ENCODE measurements around the gene TMEM121B. TPM values are rescaled to one million over a fixed set of nuclear protein-coding genes. Genes with fewer than 3 reads are reported as not detected.

TMEM121B gene
- total and polyA plus RNA-seq, 2 experiments from 2014 or later: 2.0 to 7.2 TPM

DNA sequence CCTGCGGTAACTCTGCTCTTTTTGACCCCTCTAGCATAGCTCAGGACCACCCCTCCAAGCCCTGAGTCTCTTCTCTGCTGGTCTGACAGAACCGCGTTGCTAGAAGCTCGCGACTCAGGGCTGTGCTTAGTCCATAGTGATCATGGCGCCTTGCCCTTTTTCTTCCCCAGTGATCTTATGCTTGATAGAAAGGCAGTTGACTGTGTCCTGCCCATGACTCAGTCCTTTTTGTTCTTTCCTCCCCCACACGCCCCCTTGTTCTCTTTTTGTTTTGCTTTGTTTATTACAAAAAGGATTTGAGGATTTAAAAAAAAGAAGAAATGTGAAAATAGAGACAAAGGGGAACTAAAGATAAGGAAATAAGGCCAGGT is 18.9 kb downstream of the TMEM121B start:
- no peak overlapping the region for H3K27ac Mint-ChIP-seq
- no peak for DNase-seq (ENCODE audit: low spot score)
- no peaks in the 10 kb centered on the region for H3K9me2 ChIP-seq (ENCODE audit: insufficient read depth)
- no peaks in the 10 kb centered on the region; the same call in 2 of the 3 replicates for H3K9me3 Mint-ChIP-seq
- no peak overlapping the region for H2AFZ ChIP-seq
- no peaks in the 10 kb centered on the region for H3K4me1 ChIP-seq (ENCODE audit: insufficient read depth)
- H3K36me3 ChIP-seq (ENCODE audit: insufficient read depth): no peaks in the 10 kb centered on the region; the same call in 1 of the 2 replicates
- H3K4me1 Mint-ChIP-seq: no peaks in the 10 kb centered on the region; the same call in 1 of the 3 replicates
- no peaks in the 10 kb centered on the region for H3K27me3 ChIP-seq (ENCODE audit: insufficient read depth)
- peaks cover 14% of the 10 kb centered on the region; the same call in 2 of the 3 replicates for H3K36me3 Mint-ChIP-seq (ENCODE audit: low read depth)
- H3K27ac ChIP-seq (ENCODE audit: low read depth): no peak overlapping the region
- H3K4me3 ChIP-seq: no peak overlapping the region
- peaks cover 3% of the 10 kb centered on the region for H3K27me3 Mint-ChIP-seq (ENCODE audit: insufficient read depth, low read depth, poor library complexity)
- no peaks in the 10 kb centered on the region for H3K79me2 ChIP-seq (replicated peaks; ENCODE audit: insufficient read depth)
- H3F3A ChIP-seq (replicated peaks; ENCODE audit: low read depth): 0 out of 2 replicates have a peak, but pooled peaks cover 2% of the 10 kb centered on the region
- no peak overlapping the region for H3K4me2 ChIP-seq
- no peak for ATAC-seq
- H3K4me3 Mint-ChIP-seq: no peak overlapping the region
- H4K20me1 ChIP-seq (replicated peaks; ENCODE audit: insufficient read depth): 0 out of 2 replicates have a peak, but pooled peaks cover 3% of the 10 kb centered on the region
- TF ChIP-seq REST (IDR thresholded peaks at IDR 0.05; ENCODE audit: unreplicated experiment) (no peak), NANOG (IDR thresholded peaks at IDR 0.05; ENCODE audit: borderline replicate concordance) (no peak), ZNF114 (CRISPR knock-in tag; IDR thresholded peaks at IDR 0.05) (no peak), EZH2phosphoT487 (IDR thresholded peaks at IDR 0.05; ENCODE audit: unreplicated experiment) (no peak), CREB1 (CRISPR knock-in tag; IDR thresholded peaks at IDR 0.05; ENCODE audit: low read depth) (no peak), CTCF (conservative IDR thresholded peaks at IDR 0.05; ENCODE audit: low read depth in 2 of 2) (no peak), STAT1 (IDR thresholded peaks at IDR 0.05; ENCODE audit: unreplicated experiment) (no peak), ZNF331 (CRISPR knock-in tag; IDR thresholded peaks at IDR 0.05; ENCODE audit: low read depth) (no peak), POLR2AphosphoS5 (IDR thresholded peaks at IDR 0.05; ENCODE audit: low read depth) (no peak)
- TF ChIP-seq, protein P1, sequence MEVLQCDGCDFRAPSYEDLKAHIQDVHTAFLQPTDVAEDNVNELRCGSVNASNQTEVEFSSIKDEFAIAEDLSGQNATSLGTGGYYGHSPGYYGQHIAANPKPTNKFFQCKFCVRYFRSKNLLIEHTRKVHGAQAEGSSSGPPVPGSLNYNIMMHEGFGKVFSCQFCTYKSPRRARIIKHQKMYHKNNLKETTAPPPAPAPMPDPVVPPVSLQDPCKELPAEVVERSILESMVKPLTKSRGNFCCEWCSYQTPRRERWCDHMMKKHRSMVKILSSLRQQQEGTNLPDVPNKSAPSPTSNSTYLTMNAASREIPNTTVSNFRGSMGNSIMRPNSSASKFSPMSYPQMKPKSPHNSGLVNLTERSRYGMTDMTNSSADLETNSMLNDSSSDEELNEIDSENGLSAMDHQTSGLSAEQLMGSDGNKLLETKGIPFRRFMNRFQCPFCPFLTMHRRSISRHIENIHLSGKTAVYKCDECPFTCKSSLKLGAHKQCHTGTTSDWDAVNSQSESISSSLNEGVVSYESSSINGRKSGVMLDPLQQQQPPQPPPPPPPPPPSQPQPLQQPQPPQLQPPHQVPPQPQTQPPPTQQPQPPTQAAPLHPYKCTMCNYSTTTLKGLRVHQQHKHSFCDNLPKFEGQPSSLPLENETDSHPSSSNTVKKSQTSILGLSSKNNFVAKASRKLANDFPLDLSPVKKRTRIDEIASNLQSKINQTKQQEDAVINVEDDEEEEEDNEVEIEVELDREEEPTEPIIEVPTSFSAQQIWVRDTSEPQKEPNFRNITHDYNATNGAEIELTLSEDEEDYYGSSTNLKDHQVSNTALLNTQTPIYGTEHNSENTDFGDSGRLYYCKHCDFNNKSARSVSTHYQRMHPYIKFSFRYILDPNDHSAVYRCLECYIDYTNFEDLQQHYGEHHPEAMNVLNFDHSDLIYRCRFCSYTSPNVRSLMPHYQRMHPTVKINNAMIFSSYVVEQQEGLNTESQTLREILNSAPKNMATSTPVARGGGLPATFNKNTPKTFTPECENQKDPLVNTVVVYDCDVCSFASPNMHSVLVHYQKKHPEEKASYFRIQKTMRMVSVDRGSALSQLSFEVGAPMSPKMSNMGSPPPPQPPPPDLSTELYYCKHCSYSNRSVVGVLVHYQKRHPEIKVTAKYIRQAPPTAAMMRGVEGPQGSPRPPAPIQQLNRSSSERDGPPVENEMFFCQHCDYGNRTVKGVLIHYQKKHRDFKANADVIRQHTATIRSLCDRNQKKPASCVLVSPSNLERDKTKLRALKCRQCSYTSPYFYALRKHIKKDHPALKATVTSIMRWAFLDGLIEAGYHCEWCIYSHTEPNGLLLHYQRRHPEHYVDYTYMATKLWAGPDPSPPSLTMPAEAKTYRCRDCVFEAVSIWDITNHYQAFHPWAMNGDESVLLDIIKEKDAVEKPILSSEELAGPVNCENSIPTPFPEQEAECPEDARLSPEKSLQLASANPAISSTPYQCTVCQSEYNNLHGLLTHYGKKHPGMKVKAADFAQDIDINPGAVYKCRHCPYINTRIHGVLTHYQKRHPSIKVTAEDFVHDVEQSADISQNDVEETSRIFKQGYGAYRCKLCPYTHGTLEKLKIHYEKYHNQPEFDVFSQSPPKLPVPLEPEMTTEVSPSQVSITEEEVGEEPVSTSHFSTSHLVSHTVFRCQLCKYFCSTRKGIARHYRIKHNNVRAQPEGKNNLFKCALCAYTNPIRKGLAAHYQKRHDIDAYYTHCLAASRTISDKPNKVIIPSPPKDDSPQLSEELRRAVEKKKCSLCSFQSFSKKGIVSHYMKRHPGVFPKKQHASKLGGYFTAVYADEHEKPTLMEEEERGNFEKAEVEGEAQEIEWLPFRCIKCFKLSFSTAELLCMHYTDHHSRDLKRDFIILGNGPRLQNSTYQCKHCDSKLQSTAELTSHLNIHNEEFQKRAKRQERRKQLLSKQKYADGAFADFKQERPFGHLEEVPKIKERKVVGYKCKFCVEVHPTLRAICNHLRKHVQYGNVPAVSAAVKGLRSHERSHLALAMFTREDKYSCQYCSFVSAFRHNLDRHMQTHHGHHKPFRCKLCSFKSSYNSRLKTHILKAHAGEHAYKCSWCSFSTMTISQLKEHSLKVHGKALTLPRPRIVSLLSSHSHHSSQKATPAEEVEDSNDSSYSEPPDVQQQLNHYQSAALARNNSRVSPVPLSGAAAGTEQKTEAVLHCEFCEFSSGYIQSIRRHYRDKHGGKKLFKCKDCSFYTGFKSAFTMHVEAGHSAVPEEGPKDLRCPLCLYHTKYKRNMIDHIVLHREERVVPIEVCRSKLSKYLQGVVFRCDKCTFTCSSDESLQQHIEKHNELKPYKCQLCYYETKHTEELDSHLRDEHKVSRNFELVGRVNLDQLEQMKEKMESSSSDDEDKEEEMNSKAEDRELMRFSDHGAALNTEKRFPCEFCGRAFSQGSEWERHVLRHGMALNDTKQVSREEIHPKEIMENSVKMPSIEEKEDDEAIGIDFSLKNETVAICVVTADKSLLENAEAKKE (CRISPR knock-in tag; IDR thresholded peaks at IDR 0.05): no peak

All from GM23338 (cell line).